ENCODE results near the gene ZBTB20.

ZBTB20 gene

GRCh38 chr3:114375608-114376421, 771.3 kb downstream of the ZBTB20 start:
- no peak for DNase-seq (ENCODE audit: low read depth in 2 of 2)

- no peak for DNase-seq (ENCODE audit: low read depth in 2 of 2)
Measured at GRCh38 chr3:114374433-114374990, 772.6 kb downstream of the ZBTB20 start.

- DNase-seq (ENCODE audit: low read depth in 2 of 2): no peak
Measured at GRCh38 chr3:114370537-114371174, 776.4 kb downstream of the ZBTB20 start.

GRCh38 chr3:114365909-114366308, 781.2 kb downstream of the ZBTB20 start:
- DNase-seq (ENCODE audit: low read depth in 2 of 2): no peak

- no peak for DNase-seq (ENCODE audit: low read depth in 2 of 2)
Measured at GRCh38 chr3:114364806-114365654, 782.1 kb downstream of the ZBTB20 start.

GRCh38 chr3:114363554-114364202, 783.4 kb downstream of the ZBTB20 start:
- peak in 1 of 2 experiments; percentile 20 for DNase-seq (ENCODE audit: low read depth in 2 of 2)

- no peak for DNase-seq (ENCODE audit: low read depth in 2 of 2)
Measured at GRCh38 chr3:114362815-114363214, 784.3 kb downstream of the ZBTB20 start.

GRCh38 chr3:114361391-114361790, 785.7 kb downstream of the ZBTB20 start:
- no peak for DNase-seq (ENCODE audit: low read depth in 2 of 2)

- DNase-seq (ENCODE audit: low read depth in 2 of 2): no peak
Measured at GRCh38 chr3:114356525-114356924, 790.6 kb downstream of the ZBTB20 start.

GRCh38 chr3:114356066-114356465, 791.0 kb downstream of the ZBTB20 start:
- no peak for DNase-seq (ENCODE audit: low read depth in 2 of 2)

GRCh38 chr3:114355653-114356052, 791.4 kb downstream of the ZBTB20 start:
- DNase-seq (ENCODE audit: low read depth in 2 of 2): no peak

- no peak for DNase-seq (ENCODE audit: low read depth in 2 of 2)
Measured at GRCh38 chr3:114351822-114352145, 795.3 kb downstream of the ZBTB20 start.

GRCh38 chr3:114351123-114351821, 795.8 kb downstream of the ZBTB20 start:
- no peak for DNase-seq (ENCODE audit: low read depth in 2 of 2)

- DNase-seq (ENCODE audit: low read depth in 2 of 2): no peak
Measured at GRCh38 chr3:114350690-114351089, 796.4 kb downstream of the ZBTB20 start.

GRCh38 chr3:114350271-114350670, 796.8 kb downstream of the ZBTB20 start:
- no peak for DNase-seq (ENCODE audit: low read depth in 2 of 2)

GRCh38 chr3:114344492-114344891, 802.6 kb downstream of the ZBTB20 start:
- no peak for DNase-seq (ENCODE audit: low read depth in 2 of 2)

GRCh38 chr3:114338651-114339357, 808.3 kb downstream of the ZBTB20 start:
- no peak for DNase-seq (ENCODE audit: low read depth in 2 of 2)

- DNase-seq (ENCODE audit: low read depth in 2 of 2): no peak
Measured at GRCh38 chr3:114336857-114337256, 810.2 kb downstream of the ZBTB20 start.

- no peak for DNase-seq (ENCODE audit: low read depth in 2 of 2)
Measured at GRCh38 chr3:114336122-114336697, 810.9 kb downstream of the ZBTB20 start.

GRCh38 chr3:114333923-114334240, 813.2 kb downstream of the ZBTB20 start:
- no peak for DNase-seq (ENCODE audit: low read depth in 2 of 2)
